Measurements from ENCODE around the gene SIK3. TPM values are rescaled to one million over a fixed set of nuclear protein-coding genes. Genes with fewer than 3 reads are reported as not detected.
"Not testable (repeated sequence)": the region's sequence is repeated elsewhere in the genome, so short reads cannot be mapped to it uniquely, and the experiment has no call there.

SIK3 gene
- 4.1 TPM in 2 replicates for total RNA-seq (2014; rRNA removed; shearing (Covaris generic); ENCODE audit: low replicate concordance)

DNA sequence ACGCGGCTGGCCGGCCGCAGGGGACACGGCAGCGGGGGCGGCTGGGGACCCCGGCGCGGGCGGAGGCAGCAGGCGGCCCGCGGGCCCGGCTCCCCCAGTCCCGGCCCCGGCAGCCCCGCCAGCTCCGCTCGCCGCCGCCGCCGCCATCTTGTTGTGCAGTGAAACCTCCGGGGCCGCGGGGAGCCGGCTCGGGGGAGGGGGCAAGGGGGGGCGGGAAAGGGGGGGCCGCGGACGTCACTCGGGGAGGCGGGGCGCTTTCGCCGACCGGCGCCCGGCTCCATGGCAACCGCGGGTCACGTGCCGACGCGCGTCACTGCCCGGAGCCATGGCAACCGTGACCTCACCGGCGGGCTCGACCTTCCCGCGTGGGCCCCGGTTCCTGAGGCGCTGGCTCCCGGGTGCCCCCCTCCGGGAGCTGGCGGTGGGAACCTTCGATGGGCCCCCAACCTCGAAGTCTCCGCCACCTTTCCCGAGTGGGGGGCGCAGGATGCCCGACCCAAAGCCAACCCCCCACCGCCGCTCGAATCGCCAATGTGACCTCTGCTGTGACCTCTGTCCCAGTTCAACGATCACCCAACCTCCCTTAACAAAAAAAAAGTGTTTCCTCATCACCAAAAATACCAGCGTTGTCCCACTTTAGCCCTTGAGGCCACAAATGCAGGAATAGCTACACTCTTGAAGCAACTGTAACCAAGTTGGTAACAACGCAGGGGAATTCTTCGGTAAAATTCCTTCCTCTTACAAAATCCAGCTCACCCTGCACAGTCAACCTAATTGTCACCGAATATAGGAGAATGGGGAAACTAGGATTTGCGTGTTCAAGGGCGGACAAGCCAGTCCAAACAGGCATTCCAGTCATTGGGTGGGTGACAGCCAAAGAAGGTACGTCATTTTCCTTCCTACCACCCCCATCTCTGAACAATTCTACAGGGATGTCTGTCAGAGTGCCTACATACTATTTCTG is at the start of gene SIK3:
TSS of gene SIK3 (minus strand) at position 160 of the 964 bp plus-strand sequence. CDS start at position 147, 13 bp downstream.
- Histone ChIP-seq H2AFZ (ENCODE audit: low read length) (peak within 1 kb of the TSS; percentile 94; the same call in 1 of the 2 replicates), H3K27me3 (ENCODE audit: low read length) (no peaks in the 10 kb centered on the region), H3K9ac (ENCODE audit: low read length) (peak within 1 kb of the TSS; percentile 75), H3K4me3 (ENCODE audit: low read length) (peak within 1 kb of the TSS; percentile 71), H3K9me3 (ENCODE audit: low read length) (no peaks in the 10 kb centered on the region), H3K9me2 (replicated peaks; ENCODE audit: insufficient read depth, low read length) (no peaks in the 10 kb centered on the region), H4K20me1 (ENCODE audit: insufficient read depth, low read depth, low read length) (no peaks in the 10 kb centered on the region), H3K4me2 (ENCODE audit: low read depth, low read length, poor library complexity, severe bottlenecking) (peak within 1 kb of the TSS; percentile 85), H3K79me2 (ENCODE audit: low read length) (no peaks in the 10 kb centered on the region), H3K36me3 (ENCODE audit: insufficient read depth, low read length) (no peaks in the 10 kb centered on the region), H3K4me1 (ENCODE audit: low read length) (peaks cover 23% of the 10 kb centered on the region), H3K27ac (ENCODE audit: low read length) (no peak within 1 kb of the TSS)
- DNase-seq: peak; percentile 93

DNA sequence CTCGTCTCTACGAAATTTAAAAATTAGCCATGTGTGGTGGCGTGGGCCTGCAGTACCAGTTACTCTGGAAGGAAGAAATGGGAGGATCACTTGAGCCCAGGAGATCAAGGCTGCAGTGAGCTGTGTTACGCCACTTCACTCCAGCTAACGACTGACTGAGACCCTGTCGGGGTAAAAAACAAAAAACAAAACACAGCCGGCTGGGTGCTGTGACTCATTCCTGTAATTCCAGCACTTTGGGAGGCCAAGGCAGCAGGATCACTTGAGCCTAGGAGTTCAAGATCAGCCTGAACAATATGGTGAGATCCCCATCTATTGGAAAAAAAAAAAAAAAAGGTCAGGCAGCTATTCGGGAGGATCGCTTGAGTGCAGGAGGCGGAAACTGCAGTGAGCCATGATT is 48.3 kb upstream of the SIK3 start:
- H3K79me2 ChIP-seq (ENCODE audit: low read length): peaks cover 61% of the 10 kb centered on the region
- no peak for DNase-seq
- no peak overlapping the region for H3K27ac ChIP-seq (ENCODE audit: low read length)
- H3K4me3 ChIP-seq (ENCODE audit: low read length): no peak overlapping the region
- H2AFZ ChIP-seq (ENCODE audit: low read length): no peak overlapping the region
- no peaks in the 10 kb centered on the region for H3K9me3 ChIP-seq (ENCODE audit: low read length)
- H4K20me1 ChIP-seq (ENCODE audit: insufficient read depth, low read depth, low read length): peaks cover 14% of the 10 kb centered on the region; the same call in 1 of the 2 replicates
- H3K36me3 ChIP-seq (ENCODE audit: insufficient read depth, low read length): no peaks in the 10 kb centered on the region
- H3K9ac ChIP-seq (ENCODE audit: low read length): no peak overlapping the region
- no peaks in the 10 kb centered on the region for H3K9me2 ChIP-seq (replicated peaks; ENCODE audit: insufficient read depth, low read length)
- no peak overlapping the region for H3K4me2 ChIP-seq (ENCODE audit: low read depth, low read length, poor library complexity, severe bottlenecking)
- H3K27me3 ChIP-seq (ENCODE audit: low read length): no peaks in the 10 kb centered on the region
- H3K4me1 ChIP-seq (ENCODE audit: low read length): peaks cover 13% of the 10 kb centered on the region

DNA sequence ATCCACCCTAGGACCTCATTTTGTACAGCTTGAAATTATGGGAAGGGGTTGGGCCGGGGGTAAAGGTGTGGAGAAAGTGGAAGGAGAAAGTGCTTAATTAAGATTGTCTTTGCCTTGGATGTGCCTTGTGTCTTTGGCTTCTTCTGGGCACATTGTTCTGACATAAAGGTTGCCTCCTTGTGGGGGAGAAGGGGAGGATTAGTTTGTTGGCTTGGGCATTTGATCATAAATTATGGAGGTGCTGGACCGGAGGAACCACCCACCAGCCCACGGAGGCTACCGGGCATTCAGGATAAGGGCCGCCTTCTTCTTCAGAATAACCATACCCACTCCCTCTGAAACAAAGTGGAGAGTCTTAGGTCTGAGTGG is 47.1 kb upstream of the SIK3 start:
- Histone ChIP-seq H3K27ac (ENCODE audit: low read length) (no peak overlapping the region; the same call in 1 of the 2 replicates), H3K9ac (ENCODE audit: low read length) (peak overlapping the region; percentile 87), H3K27me3 (ENCODE audit: low read length) (no peaks in the 10 kb centered on the region), H4K20me1 (ENCODE audit: insufficient read depth, low read depth, low read length) (peaks cover 14% of the 10 kb centered on the region; the same call in 1 of the 2 replicates), H3K4me3 (ENCODE audit: low read length) (peak overlapping the region; percentile 92), H2AFZ (ENCODE audit: low read length) (no peak overlapping the region), H3K4me1 (ENCODE audit: low read length) (peaks cover 13% of the 10 kb centered on the region), H3K79me2 (ENCODE audit: low read length) (peaks cover 56% of the 10 kb centered on the region), H3K36me3 (ENCODE audit: insufficient read depth, low read length) (no peaks in the 10 kb centered on the region), H3K4me2 (ENCODE audit: low read depth, low read length, poor library complexity, severe bottlenecking) (peak overlapping the region; percentile 87), H3K9me2 (replicated peaks; ENCODE audit: insufficient read depth, low read length) (no peaks in the 10 kb centered on the region), H3K9me3 (ENCODE audit: low read length) (no peaks in the 10 kb centered on the region)
- DNase-seq: no peak

DNA sequence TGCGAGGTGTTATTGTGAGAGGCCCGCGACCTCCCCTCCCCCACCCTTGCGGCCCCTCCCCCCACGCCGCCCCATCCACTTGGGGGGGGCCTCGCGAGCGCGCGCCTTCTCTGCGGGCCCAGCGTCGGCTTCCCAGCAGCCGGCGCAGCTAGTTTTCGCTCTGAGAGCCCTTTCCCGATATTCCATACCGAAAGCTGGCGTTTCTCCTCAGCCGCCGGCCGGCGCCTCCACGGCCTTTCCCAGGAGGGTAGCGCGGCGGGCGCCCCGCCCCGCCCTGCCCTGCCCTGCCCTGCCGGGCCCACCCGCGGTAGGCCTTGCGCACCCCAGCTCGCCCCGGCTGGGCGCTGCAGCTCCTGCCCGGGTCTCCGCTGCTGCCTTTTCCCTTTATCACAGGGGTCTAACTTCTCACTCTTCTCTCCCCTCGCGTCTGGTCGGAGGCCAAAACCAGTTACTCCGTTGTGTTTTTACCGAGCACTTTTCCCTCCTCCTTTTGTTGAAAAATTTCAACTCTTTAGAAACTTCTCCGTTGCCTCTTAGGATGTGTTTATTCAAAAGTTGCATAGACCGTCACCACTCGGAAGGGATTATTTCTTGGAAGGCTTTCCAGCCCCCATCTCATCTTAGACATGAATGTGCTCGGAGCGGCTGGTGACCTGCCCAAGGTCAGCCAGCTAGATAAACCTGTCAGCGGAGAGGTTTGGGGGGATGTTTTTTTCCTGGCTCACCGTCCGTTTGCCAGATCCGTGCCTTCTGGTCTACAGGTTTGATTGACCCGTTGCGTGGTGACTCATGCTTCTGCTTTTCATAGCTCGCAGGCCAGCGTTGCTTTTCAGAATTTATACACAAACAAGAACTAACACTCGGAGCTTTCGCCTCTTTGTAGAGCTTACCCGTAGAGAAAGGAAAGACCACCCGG is 46.5 kb upstream of the SIK3 start:
- Histone ChIP-seq H2AFZ (ENCODE audit: low read length) (no peak overlapping the region), H3K4me1 (ENCODE audit: low read length) (peaks cover 13% of the 10 kb centered on the region), H3K27ac (ENCODE audit: low read length) (peak overlapping the region; percentile 65), H3K27me3 (ENCODE audit: low read length) (no peaks in the 10 kb centered on the region), H4K20me1 (ENCODE audit: insufficient read depth, low read depth, low read length) (peaks cover 14% of the 10 kb centered on the region; the same call in 1 of the 2 replicates), H3K9me3 (ENCODE audit: low read length) (no peaks in the 10 kb centered on the region), H3K4me3 (ENCODE audit: low read length) (peak overlapping the region; percentile 92), H3K9me2 (replicated peaks; ENCODE audit: insufficient read depth, low read length) (no peaks in the 10 kb centered on the region), H3K36me3 (ENCODE audit: insufficient read depth, low read length) (no peaks in the 10 kb centered on the region), H3K9ac (ENCODE audit: low read length) (peak overlapping the region; percentile 87), H3K4me2 (ENCODE audit: low read depth, low read length, poor library complexity, severe bottlenecking) (peak overlapping the region; percentile 87), H3K79me2 (ENCODE audit: low read length) (peaks cover 50% of the 10 kb centered on the region)
- peak; percentile 68 for DNase-seq

DNA sequence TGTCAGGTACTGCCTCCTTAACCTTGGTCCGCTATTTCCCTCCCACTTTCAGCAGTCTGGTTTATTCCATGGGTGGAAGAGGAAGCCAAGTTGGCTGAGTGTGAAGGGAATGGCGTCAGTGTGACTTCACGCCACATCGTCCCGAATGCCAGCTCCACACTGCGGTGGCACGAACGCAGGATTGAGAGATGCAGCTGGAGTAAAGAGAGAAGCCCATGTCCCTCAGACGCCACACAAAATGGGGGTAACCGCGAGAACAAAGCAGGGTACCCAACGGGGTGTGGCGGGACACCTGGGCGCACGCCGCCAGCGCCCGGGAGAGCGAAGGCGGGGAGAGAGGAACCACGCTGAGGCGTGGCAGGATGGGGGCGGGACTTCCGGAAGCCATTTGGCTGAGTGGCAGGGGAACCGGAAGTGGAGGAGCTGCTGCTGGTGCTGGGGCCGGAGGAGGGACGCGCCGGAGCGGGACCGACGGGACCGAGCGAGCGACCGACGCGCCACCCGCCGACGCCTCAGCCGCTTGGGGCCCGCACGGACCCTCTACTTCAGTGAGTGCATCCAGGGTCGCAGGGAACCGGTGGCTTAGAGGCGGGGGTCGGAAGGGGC is 45.7 kb upstream of the SIK3 start, which contains the start of gene PAFAH1B2:
TSS of gene PAFAH1B2 (plus strand) at position 417 of the 606 bp plus-strand sequence. CDS start 8,161 bp downstream, outside the sequence.
- H3K9me3 ChIP-seq (ENCODE audit: low read length): no peaks in the 10 kb centered on the region
- no peaks in the 10 kb centered on the region for H3K9me2 ChIP-seq (replicated peaks; ENCODE audit: insufficient read depth, low read length)
- H3K9ac ChIP-seq (ENCODE audit: low read length): peak within 1 kb of the TSS; percentile 87
- no peaks in the 10 kb centered on the region for H3K27me3 ChIP-seq (ENCODE audit: low read length)
- peak within 1 kb of the TSS; percentile 87 for H3K4me2 ChIP-seq (ENCODE audit: low read depth, low read length, poor library complexity, severe bottlenecking)
- peaks cover 45% of the 10 kb centered on the region for H3K79me2 ChIP-seq (ENCODE audit: low read length)
- peak within 1 kb of the TSS; percentile 93 for H2AFZ ChIP-seq (ENCODE audit: low read length)
- H4K20me1 ChIP-seq (ENCODE audit: insufficient read depth, low read depth, low read length): peaks cover 14% of the 10 kb centered on the region; the same call in 1 of the 2 replicates
- H3K36me3 ChIP-seq (ENCODE audit: insufficient read depth, low read length): no peaks in the 10 kb centered on the region
- H3K27ac ChIP-seq (ENCODE audit: low read length): peak within 1 kb of the TSS; percentile 65
- peak within 1 kb of the TSS; percentile 92 for H3K4me3 ChIP-seq (ENCODE audit: low read length)
- peak; percentile 95 for DNase-seq
- H3K4me1 ChIP-seq (ENCODE audit: low read length): peaks cover 13% of the 10 kb centered on the region

DNA sequence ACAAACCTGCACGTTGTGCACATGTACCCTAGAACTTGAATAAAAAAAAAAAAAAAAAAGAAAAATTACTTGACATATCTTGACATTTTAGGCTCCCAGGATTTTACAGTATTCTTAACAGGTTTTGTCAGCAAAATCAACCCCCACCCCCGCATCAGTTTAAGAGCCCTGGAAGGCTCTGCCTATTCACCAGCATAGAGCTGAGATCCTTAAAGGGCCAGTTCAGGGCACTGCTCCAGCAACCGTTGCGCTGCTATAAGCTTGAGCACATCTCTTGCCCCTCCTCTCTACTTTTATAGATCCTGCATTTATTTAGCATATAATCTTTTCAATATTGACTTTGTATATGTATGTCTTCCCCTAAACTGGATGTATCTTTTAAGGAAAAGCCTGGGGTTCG is 45.2 kb upstream of the SIK3 start:
- Histone ChIP-seq H3K9me3 (ENCODE audit: low read length) (no peaks in the 10 kb centered on the region), H2AFZ (ENCODE audit: low read length) (peak overlapping the region; percentile 93), H3K27ac (ENCODE audit: low read length) (no peak overlapping the region), H3K27me3 (ENCODE audit: low read length) (no peaks in the 10 kb centered on the region), H3K36me3 (ENCODE audit: insufficient read depth, low read length) (no peaks in the 10 kb centered on the region), H4K20me1 (ENCODE audit: insufficient read depth, low read depth, low read length) (peaks cover 14% of the 10 kb centered on the region; the same call in 1 of the 2 replicates), H3K4me2 (ENCODE audit: low read depth, low read length, poor library complexity, severe bottlenecking) (peak overlapping the region; percentile 87), H3K9me2 (replicated peaks; ENCODE audit: insufficient read depth, low read length) (no peaks in the 10 kb centered on the region), H3K9ac (ENCODE audit: low read length) (peak overlapping the region; percentile 87), H3K4me3 (ENCODE audit: low read length) (peak overlapping the region; percentile 92), H3K4me1 (ENCODE audit: low read length) (peaks cover 13% of the 10 kb centered on the region), H3K79me2 (ENCODE audit: low read length) (peaks cover 39% of the 10 kb centered on the region)
- no peak for DNase-seq

DNA sequence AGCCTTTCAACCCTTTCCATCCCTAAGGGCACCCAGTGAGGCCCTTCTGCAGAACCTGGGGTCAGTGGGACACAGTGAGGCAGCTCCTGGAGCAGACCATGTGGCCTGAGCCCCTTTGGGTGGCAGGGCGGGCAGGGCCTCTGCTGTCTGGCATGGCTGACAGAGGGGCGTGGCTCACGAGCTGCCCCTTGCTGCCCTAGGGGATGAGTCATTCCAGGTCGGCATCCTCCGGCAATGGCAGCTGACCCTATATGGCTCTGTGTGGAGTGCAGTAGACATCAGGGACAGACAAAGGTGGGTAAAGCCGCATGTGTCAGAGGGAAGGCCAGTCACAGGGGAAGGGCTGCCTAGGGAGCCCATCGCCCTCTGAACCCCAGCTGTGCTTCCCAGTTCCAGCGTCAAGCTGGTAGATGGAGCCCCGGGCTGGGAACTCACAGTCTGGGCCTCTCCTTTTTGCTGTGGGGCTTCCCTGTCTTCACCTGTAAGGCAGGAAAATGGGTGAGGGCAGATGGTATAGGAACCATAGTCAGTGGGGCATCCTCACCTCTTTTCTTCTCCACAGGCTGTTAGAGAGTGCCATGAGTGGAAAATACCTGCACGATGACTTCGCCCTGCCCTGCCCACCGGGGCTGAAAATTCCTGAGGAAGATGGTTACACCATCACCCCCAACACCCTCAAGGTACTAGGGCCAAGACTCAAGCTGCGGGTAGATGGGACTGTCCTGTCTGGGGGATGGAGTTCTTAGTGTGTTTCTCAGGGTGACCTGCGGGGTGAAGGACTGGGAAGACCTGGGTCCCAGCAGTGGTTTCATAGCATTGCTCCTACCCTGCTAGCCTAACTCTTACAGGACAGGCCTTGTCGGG is 39.2 kb upstream of the SIK3 start:
- not testable (repeated sequence) for H3K9me2 ChIP-seq (replicated peaks; ENCODE audit: insufficient read depth, low read length); H3K27me3 ChIP-seq (ENCODE audit: low read length)

More for the DNA sequence above, 39.2 kb upstream of the SIK3 start:
- H3K9ac ChIP-seq (ENCODE audit: low read length); H3K4me1 ChIP-seq (ENCODE audit: low read length); H3K9me3 ChIP-seq (ENCODE audit: low read length); H4K20me1 ChIP-seq (ENCODE audit: insufficient read depth, low read depth, low read length); H3K36me3 ChIP-seq (ENCODE audit: insufficient read depth, low read length); H2AFZ ChIP-seq (ENCODE audit: low read length); H3K4me3 ChIP-seq (ENCODE audit: low read length); DNase-seq; H3K79me2 ChIP-seq (ENCODE audit: low read length); H3K27ac ChIP-seq (ENCODE audit: low read length); H3K4me2 ChIP-seq (ENCODE audit: low read depth, low read length, poor library complexity, severe bottlenecking): not testable (repeated sequence)

Measured in Karpas-422 (cell line).